Measurements from ENCODE around the gene COBL. TPM values are rescaled to one million over a fixed set of nuclear protein-coding genes. Genes with fewer than 3 reads are reported as not detected.

Gene COBL
- total RNA-seq, 4 donors from 2014 or later, result under 0.01 to 7.7 (median 2.6) TPM

DNA sequence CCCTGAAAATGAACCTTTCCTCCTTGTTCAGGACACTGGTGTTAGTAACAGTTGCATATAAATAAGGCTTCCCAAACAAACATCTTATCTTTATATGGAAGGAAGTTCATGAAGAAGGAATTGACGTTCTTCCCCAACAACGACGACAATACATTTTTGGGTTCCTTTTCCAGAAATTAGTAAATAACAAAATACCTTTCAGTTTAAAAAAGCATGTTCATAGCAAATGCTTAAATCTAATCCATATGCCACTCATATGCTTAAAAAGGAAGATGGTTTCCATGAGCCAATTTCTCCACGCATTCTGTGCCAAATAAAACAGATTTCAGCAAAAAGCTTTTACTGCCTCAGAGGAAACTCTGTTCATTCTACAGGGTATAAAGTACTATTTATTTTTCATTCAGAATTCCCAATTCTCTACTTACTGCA, 182.6 kb downstream of the COBL start:
- TF ChIP-seq POLR2A (IDR thresholded peaks at IDR 0.05) (no peak), CTCF (IDR thresholded peaks at IDR 0.05) (no peak)
- H3K27me3 ChIP-seq, result no peaks in the 10 kb centered on the region
- H3K4me1 ChIP-seq, result no peaks in the 10 kb centered on the region
- H3K9me3 ChIP-seq, result no peaks in the 10 kb centered on the region
- no peaks in the 10 kb centered on the region for H3K36me3 ChIP-seq
- DNase-seq, result no peak
- H3K27ac ChIP-seq, result no peak overlapping the region
- H3K4me3 ChIP-seq, result no peak overlapping the region
- intact Hi-C loops (cut with DNase I; ENCODE audit: low total_unique reads), result no loop called here

DNA sequence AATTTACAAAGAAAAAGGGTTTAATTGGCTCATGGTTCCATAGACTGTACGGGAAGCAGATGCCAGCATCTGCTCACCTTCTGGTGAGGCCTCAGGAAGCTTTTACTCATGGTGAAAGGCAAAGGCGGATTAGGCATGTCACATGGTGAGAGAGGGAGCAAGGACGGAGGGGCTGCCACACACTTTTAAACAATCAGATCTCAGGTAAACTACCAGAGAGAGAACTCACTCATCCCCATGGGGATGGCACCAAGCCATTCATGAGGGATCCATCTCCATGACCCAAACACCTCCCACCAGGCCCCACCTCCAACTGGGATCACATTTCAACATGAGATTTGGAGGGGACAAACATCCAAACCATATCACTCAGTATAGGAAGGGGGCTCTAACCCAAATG, 183.9 kb downstream of the COBL start:
- no peak for DNase-seq
- no peaks in the 10 kb centered on the region for H3K27me3 ChIP-seq
- no peaks in the 10 kb centered on the region for H3K9me3 ChIP-seq
- TF ChIP-seq POLR2A (IDR thresholded peaks at IDR 0.05) (no peak), CTCF (IDR thresholded peaks at IDR 0.05) (no peak)
- intact Hi-C loops (cut with DNase I; ENCODE audit: low total_unique reads), result no loop called here
- no peaks in the 10 kb centered on the region for H3K4me1 ChIP-seq
- no peak overlapping the region for H3K27ac ChIP-seq
- no peaks in the 10 kb centered on the region for H3K36me3 ChIP-seq
- H3K4me3 ChIP-seq, result no peak overlapping the region

DNA sequence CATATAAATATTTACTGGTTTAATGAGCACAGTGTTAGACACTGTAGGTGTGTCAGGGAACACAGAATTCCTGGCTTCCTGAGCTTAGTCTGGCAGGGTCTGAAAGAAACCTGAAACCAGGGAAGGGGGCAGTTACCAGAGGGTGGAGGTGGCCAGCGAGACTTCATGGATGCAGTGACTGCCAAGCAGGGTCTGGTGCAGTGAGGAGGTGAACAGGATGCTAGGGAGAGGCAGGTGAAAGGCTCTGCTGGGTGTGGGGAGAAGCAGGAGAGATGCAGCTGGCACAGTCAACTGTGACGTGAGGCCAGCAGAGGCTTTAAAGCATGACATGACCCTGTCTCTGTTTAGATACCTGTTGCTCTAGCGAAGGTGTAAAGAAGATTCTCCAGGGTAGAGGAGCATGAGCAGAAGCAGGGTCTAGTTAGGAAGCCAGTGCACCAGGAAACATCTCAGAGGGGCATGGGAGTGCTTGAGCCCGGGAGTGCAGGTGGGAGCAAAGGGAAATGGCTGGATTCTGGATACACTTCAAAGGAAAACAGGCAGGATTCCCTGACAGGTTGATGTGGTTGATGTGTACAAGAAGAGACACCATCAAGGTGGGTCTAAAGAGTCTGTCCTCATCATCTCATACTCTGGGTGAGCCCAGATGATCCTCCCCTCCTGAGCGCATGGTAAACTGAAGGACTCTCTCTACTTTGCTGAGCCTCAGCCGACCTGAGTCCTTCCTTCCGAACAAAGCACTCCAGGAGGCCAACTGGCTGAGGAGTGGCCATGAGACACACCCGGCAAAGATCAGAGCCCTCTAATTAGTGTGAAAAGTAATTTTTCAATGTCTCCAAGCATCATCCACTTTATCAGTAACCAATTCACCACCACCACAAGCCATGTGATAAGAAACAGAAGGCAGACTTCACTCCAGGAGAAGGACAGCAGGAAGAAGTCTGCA, 186.8 kb downstream of the COBL start:
- H3K9me3 ChIP-seq, result no peaks in the 10 kb centered on the region
- no peak for DNase-seq
- no peak overlapping the region for H3K27ac ChIP-seq
- no peaks in the 10 kb centered on the region for H3K27me3 ChIP-seq
- H3K4me1 ChIP-seq, result no peaks in the 10 kb centered on the region
- no peaks in the 10 kb centered on the region for H3K36me3 ChIP-seq
- intact Hi-C loops (cut with DNase I; ENCODE audit: low total_unique reads), result no loop called here
- H3K4me3 ChIP-seq, result no peak overlapping the region
- TF ChIP-seq CTCF (IDR thresholded peaks at IDR 0.05) (no peak), POLR2A (IDR thresholded peaks at IDR 0.05) (no peak)

DNA sequence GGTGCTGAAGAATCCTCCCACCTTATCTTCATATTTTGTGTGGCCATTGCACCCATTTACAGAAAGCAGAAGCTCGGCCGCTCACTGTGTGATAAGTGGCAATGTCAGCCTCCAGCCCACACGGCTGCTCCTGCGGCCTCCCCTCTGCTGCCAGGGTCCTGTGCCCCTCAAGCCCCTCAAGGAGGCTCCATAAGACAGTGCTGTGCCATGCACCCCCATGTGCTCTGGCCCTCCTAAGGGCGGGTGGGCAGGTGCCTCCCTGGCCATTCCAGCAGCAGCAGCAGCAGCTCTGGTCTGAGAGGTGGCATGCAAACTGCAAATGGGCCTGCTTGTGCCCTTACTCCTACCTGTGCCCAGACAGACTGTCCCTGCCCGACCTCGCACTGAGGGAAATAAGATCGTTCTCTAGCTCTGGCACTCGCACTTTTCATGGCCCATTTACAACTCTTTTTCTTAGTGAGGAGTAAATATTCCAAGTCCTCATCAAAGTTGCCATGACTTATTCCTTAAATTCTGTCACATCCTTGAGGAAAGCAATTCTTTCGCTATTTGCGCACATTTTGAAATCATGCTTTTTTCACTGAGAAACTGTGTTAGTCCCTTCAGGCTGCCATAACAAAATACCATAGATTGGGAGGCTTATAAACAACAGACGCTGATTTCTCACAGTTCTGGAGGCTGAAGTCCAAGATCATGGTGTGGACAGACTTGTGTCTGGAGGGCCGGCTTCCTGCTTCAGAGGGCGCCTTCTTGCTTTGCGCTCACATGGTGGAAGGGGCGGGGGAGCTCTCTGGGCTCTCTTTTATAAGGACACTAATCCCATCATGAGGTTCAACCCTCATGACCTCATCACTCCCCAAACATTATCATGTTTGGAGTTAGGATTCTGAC, 187.8 kb downstream of the COBL start:
- Histone ChIP-seq H3K4me1 (no peaks in the 10 kb centered on the region), H3K4me3 (no peak overlapping the region), H3K9me3 (no peaks in the 10 kb centered on the region), H3K27me3 (no peaks in the 10 kb centered on the region), H3K36me3 (no peaks in the 10 kb centered on the region), H3K27ac (no peak overlapping the region)
- DNase-seq, result no peak
- TF ChIP-seq CTCF (IDR thresholded peaks at IDR 0.05), result no peak
- no peak for TF ChIP-seq POLR2A (IDR thresholded peaks at IDR 0.05)
- intact Hi-C loops (cut with DNase I; ENCODE audit: low total_unique reads), result no loop called here

DNA sequence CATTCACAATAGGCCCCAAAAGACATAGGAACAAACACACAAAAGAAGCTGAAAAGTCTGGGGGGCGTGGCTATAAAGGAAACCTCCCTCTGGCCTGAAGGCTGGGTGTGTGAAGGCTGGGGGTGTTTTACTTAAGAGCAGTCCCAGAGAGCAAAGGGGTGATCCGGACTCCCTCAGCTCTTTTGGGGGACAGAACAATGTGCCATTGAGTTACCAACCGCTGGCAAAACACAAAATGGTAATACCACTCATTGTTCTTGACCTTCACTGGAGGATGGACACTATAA, 189.0 kb downstream of the COBL start:
- no peak for TF ChIP-seq CTCF (IDR thresholded peaks at IDR 0.05)
- no peak for TF ChIP-seq POLR2A (IDR thresholded peaks at IDR 0.05)
- H3K36me3 ChIP-seq, result no peaks in the 10 kb centered on the region
- H3K27me3 ChIP-seq, result no peaks in the 10 kb centered on the region
- intact Hi-C loops (cut with DNase I; ENCODE audit: low total_unique reads), result no loop called here
- H3K27ac ChIP-seq, result no peak overlapping the region
- no peak for DNase-seq
- H3K4me3 ChIP-seq, result no peak overlapping the region
- no peaks in the 10 kb centered on the region for H3K9me3 ChIP-seq
- no peaks in the 10 kb centered on the region for H3K4me1 ChIP-seq

Data from uterus (tissue), 4 donors.